K562 (cell line): Measurements from ENCODE around the gene KLHDC2. TPM values are rescaled to one million over a fixed set of nuclear protein-coding genes. Genes with fewer than 3 reads are reported as not detected.

Experiments
- CC2D1A ChIP-seq: fragments of 450-650 bp; IDR thresholded peaks from 2 replicates; pipeline ENCODE4 v1.6.1; 2017; ENCODE audit warnings: mild to moderate bottlenecking
- CCAR2 ChIP-seq: fragments of 200-400 bp; formaldehyde crosslinking; IDR thresholded peaks from 2 replicates; pipeline ENCODE4 v1.6.1; 2017; ENCODE audit warnings: mild to moderate bottlenecking, low read depth, low read length
- CREB5 ChIP-seq: fragments of 250-450 bp; sonication (Bioruptor Pico); IDR thresholded peaks from 2 replicates; pipeline ENCODE4 v1.5.0; 2020; ENCODE audit warnings: mild to moderate bottlenecking
- HDAC6 ChIP-seq: IDR thresholded peaks from 2 replicates; pipeline ENCODE4 v1.6.1; 2012; ENCODE audit warnings: low read depth, mild to moderate bottlenecking, control low read depth, inconsistent platforms, low read length, moderate library complexity
- KAT7 ChIP-seq: sonication (generic); formaldehyde crosslinking; IDR thresholded peaks from 2 replicates; pipeline ENCODE4 v1.8.0; 2022; ENCODE audit warnings: missing genetic modification reagents, mild to moderate bottlenecking, borderline replicate concordance
- KDM2B ChIP-seq: fragments of 250-450 bp; sonication (Bioruptor Pico); IDR thresholded peaks from 2 replicates; pipeline ENCODE4 v1.8.0; 2021; ENCODE audit warnings: mild to moderate bottlenecking, moderate library complexity
- LARP7 ChIP-seq: fragments of 450-650 bp; IDR thresholded peaks from 2 replicates; pipeline ENCODE4 v1.6.1; 2016
- MCM7 ChIP-seq, 2 experiments: fragments of 450-650 bp; IDR thresholded peaks; 2 replicates each; pipeline ENCODE4 v1.6.1; 2016 to 2018
- MTA1 ChIP-seq: fragments of 450-650 bp; IDR thresholded peaks from 2 replicates; pipeline ENCODE4 v1.6.1; 2017; ENCODE audit warnings: borderline replicate concordance
- NBN ChIP-seq: fragments of 450-650 bp; IDR thresholded peaks from 2 replicates; pipeline ENCODE4 v1.6.1; 2016; ENCODE audit warnings: low read depth, mild to moderate bottlenecking
- RBFOX2 ChIP-seq: fragments of 200-400 bp; formaldehyde crosslinking; IDR thresholded peaks from 2 replicates; pipeline ENCODE4 v1.6.1; 2017; ENCODE audit warnings: low read depth, mild to moderate bottlenecking, low read length, moderate library complexity
- SIN3A ChIP-seq, 2 experiments: fragments of 150-350 bp in 1 of 2; IDR thresholded peaks; 2 replicates each; pipeline ENCODE4 v1.6.1; 2011 to 2016; ENCODE audit warnings: borderline replicate concordance in 2 of 2, low read depth in 2 of 2, low read length in 2 of 2, mild to moderate bottlenecking in 2 of 2, moderate library complexity in 2 of 2; ENCODE audit not compliant: control insufficient read depth in 1 of 2
- ZBTB17 ChIP-seq: fragments of 450-650 bp; formaldehyde crosslinking; IDR thresholded peaks from 2 replicates; pipeline ENCODE4 v1.4.0; 2020; ENCODE audit warnings: mild to moderate bottlenecking
- ZNF175 ChIP-seq: fragments of 200-800 bp; sonication (Bioruptor generic); IDR thresholded peaks from 2 replicates; pipeline ENCODE4 v1.6.1; 2016; ENCODE audit warnings: low read depth, mild to moderate bottlenecking, missing genetic modification characterization, missing compliant biosample characterization
- ZNF408 ChIP-seq: fragments of 250-450 bp; sonication (Bioruptor Pico); IDR thresholded peaks from 2 replicates; pipeline ENCODE4 v1.4.0; 2020; ENCODE audit warnings: low read depth, mild to moderate bottlenecking, moderate library complexity
- polyA plus RNA-seq, 8 experiments: library from polyadenylated mRNA; depleted of rRNA in 4 of 8; stranded (reverse) in 5 of 8; unstranded in 3 of 8; fragments of >200 nt; fragmentation: Nextera tagmentation in 2 of 8; fragmentation: Illumina TruSeq in 1 of 8; extraction: Ambion mirVana in 2 of 8; extraction: Trizol in 1 of 8; gene quantifications; 2 replicates each; pipeline versions ENCODE4 v1.2.1 to v1.2.3, GENCODE V29; 2011 to 2014; ENCODE audit warnings: inconsistent platforms in 1 of 8, missing spikeins in 1 of 8
- total RNA-seq, 7 experiments: library from RNA; depleted of rRNA in 6 of 7; stranded (reverse); fragments of >200 nt in 6 of 7; fragmentation: Illumina TruSeq in 2 of 7; extraction: Trizol in 2 of 7; gene quantifications; 2 replicates each; pipeline versions ENCODE4 v1.2.1 to v1.2.3, GENCODE V29; 2011 to 2021; ENCODE audit warnings: low replicate concordance in 1 of 7
- TF ChIP-seq, protein P1 (sequence below), 2 experiments: fragments of 450-650 bp in 1 of 2; sonication (generic) in 1 of 2; formaldehyde crosslinking in 1 of 2; IDR thresholded peaks; 2 replicates each; pipeline versions ENCODE4 v1.7.1 to v1.9.0; 2016 to 2022; ENCODE audit warnings: inconsistent platforms in 1 of 2, mild to moderate bottlenecking in 1 of 2, missing genetic modification reagents in 1 of 2

The KLHDC2 gene
- total and polyA plus RNA-seq, 9 of the 15 experiments (the other 6 are each of a cell fraction or from before 2014, with no cell fraction given), result 6.3 to 41.7 (median 20.0) TPM

- TF ChIP-seq ZBTB17 (CRISPR knock-in tag), result no peak
- TF ChIP-seq MCM7 (IDR thresholded peaks at IDR 0.05), result no peak
- peak; percentile 77 for TF ChIP-seq MTA1
- no peak for TF ChIP-seq KDM2B (CRISPR knock-in tag)
- TF ChIP-seq, protein P1, sequence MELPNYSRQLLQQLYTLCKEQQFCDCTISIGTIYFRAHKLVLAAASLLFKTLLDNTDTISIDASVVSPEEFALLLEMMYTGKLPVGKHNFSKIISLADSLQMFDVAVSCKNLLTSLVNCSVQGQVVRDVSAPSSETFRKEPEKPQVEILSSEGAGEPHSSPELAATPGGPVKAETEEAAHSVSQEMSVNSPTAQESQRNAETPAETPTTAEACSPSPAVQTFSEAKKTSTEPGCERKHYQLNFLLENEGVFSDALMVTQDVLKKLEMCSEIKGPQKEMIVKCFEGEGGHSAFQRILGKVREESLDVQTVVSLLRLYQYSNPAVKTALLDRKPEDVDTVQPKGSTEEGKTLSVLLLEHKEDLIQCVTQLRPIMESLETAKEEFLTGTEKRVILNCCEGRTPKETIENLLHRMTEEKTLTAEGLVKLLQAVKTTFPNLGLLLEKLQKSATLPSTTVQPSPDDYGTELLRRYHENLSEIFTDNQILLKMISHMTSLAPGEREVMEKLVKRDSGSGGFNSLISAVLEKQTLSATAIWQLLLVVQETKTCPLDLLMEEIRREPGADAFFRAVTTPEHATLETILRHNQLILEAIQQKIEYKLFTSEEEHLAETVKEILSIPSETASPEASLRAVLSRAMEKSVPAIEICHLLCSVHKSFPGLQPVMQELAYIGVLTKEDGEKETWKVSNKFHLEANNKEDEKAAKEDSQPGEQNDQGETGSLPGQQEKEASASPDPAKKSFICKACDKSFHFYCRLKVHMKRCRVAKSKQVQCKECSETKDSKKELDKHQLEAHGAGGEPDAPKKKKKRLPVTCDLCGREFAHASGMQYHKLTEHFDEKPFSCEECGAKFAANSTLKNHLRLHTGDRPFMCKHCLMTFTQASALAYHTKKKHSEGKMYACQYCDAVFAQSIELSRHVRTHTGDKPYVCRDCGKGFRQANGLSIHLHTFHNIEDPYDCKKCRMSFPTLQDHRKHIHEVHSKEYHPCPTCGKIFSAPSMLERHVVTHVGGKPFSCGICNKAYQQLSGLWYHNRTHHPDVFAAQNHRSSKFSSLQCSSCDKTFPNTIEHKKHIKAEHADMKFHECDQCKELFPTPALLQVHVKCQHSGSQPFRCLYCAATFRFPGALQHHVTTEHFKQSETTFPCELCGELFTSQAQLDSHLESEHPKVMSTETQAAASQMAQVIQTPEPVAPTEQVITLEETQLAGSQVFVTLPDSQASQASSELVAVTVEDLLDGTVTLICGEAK (IDR thresholded peaks at IDR 0.05), result no peak
- TF ChIP-seq, protein P1 (CRISPR knock-in tag; IDR thresholded peaks at IDR 0.05), result no peak
- peak in 1 of 2 experiments; percentile 12; a peak in 2 of 4 replicates for TF ChIP-seq SIN3A (IDR thresholded peaks at IDR 0.05; ENCODE audit: borderline replicate concordance in 2 of 2, control insufficient read depth in 1 of 2, low read depth in 2 of 2, low read length in 2 of 2)
- TF ChIP-seq KAT7 (CRISPR knock-in tag), result peak; percentile 71; the same call in 1 of the 2 replicates
- TF ChIP-seq HDAC6, result no peak
- TF ChIP-seq LARP7, result no peak
- TF ChIP-seq CC2D1A, result no peak
- no peak for TF ChIP-seq ZNF408 (CRISPR knock-in tag)
- no peak for TF ChIP-seq NBN
- peak; percentile 19; the same call in 1 of the 2 replicates for TF ChIP-seq ZNF175 (CRISPR knock-in tag)
- no peak for TF ChIP-seq CREB5 (CRISPR knock-in tag)
- no peak for TF ChIP-seq CCAR2
- TF ChIP-seq RBFOX2, result peak; percentile 86
These were observed 558 bp downstream of the KLHDC2 start (continued) for GRCh38 chr14:49768301-49769121.
